K562 (cell line): ENCODE measurements around the gene PPM1F. TPM values are rescaled to one million over a fixed set of nuclear protein-coding genes. Genes with fewer than 3 reads are reported as not detected.

Experiments used
- CEBPG ChIP-seq, 3 experiments: fragments of 200-800 bp in 1 of 3; sonication (Bioruptor generic) in 1 of 3; sonication (generic) in 1 of 3; formaldehyde crosslinking in 1 of 3; IDR thresholded peaks in 2 of 3; conservative IDR thresholded peaks in 1 of 3; 2 replicates each; pipeline versions ENCODE4 v1.6.1 to v1.8.0; 2016 to 2022; ENCODE audit warnings: missing compliant biosample characterization in 2 of 3, missing genetic modification characterization in 2 of 3, mild to moderate bottlenecking in 1 of 3, missing genetic modification reagents in 1 of 3
- CHD2 ChIP-seq: IDR thresholded peaks from 2 replicates; pipeline ENCODE4 v1.6.1; 2011; ENCODE audit warnings: low read depth, low read length
- CREB3L1 ChIP-seq: fragments of 450-650 bp; IDR thresholded peaks from 2 replicates; pipeline ENCODE4 v1.6.1; 2014; ENCODE audit warnings: low read depth, mild to moderate bottlenecking, moderate library complexity, borderline replicate concordance
- DNMT1 ChIP-seq: fragments of 450-650 bp; IDR thresholded peaks from 2 replicates; pipeline ENCODE4 v1.6.1; 2016; ENCODE audit warnings: antibody characterized with exemption, mild to moderate bottlenecking
- FOSL1 ChIP-seq: fragments of 200-800 bp; sonication (Bioruptor generic); conservative IDR thresholded peaks from 2 replicates; pipeline ENCODE4 v1.6.1; 2016; ENCODE audit warnings: missing genetic modification characterization, missing compliant biosample characterization
- GABPB2 ChIP-seq: fragments of 250-450 bp; sonication (Bioruptor Pico); conservative IDR thresholded peaks from 2 replicates; pipeline ENCODE4 v1.5.1; 2021; ENCODE audit warnings: mild to moderate bottlenecking
- HMG20B ChIP-seq: fragments of 250-450 bp; sonication (Bioruptor Pico); IDR thresholded peaks from 2 replicates; pipeline ENCODE4 v1.5.0; 2021; ENCODE audit warnings: mild to moderate bottlenecking
- KLF13 ChIP-seq: fragments of 450-650 bp; IDR thresholded peaks from 2 replicates; pipeline ENCODE4 v1.6.1; 2016; ENCODE audit warnings: missing genetic modification characterization, low read depth, mild to moderate bottlenecking, missing compliant biosample characterization, moderate library complexity, borderline replicate concordance
- LEF1 ChIP-seq: fragments of 450-650 bp; IDR thresholded peaks from 2 replicates; pipeline ENCODE4 v1.6.1; 2016; ENCODE audit warnings: mild to moderate bottlenecking
- PHF8 ChIP-seq: fragments of 200-600 bp; sonication (generic); IDR thresholded peaks from 2 replicates; pipeline ENCODE4 v1.6.1; 2012; ENCODE audit warnings: mixed run types, mild to moderate bottlenecking, inconsistent platforms, low read length, moderate library complexity, borderline replicate concordance
- RFX7 ChIP-seq: fragments of 250-450 bp; sonication (Bioruptor Pico); IDR thresholded peaks from 2 replicates; pipeline ENCODE4 v1.5.1; 2021; ENCODE audit warnings: mild to moderate bottlenecking
- TCF3 ChIP-seq: sonication (generic); formaldehyde crosslinking; IDR thresholded peaks from 2 replicates; pipeline ENCODE4 v1.4.0; 2020; ENCODE audit warnings: mild to moderate bottlenecking, missing genetic modification reagents
- TEAD1 ChIP-seq, 2 experiments: fragments of 450-650 bp in 1 of 2; sonication (generic) in 1 of 2; formaldehyde crosslinking; IDR thresholded peaks; 2 replicates each; pipeline versions ENCODE4 v1.4.0 to v1.8.0; 2020 to 2022; ENCODE audit warnings: mild to moderate bottlenecking in 2 of 2, missing genetic modification reagents in 1 of 2
- UBTF ChIP-seq, 2 experiments: IDR thresholded peaks; 2 replicates each; pipeline ENCODE4 v1.6.1; 2012; ENCODE audit warnings: improper control_type of control experiment in 2 of 2, low read depth in 2 of 2, low read length in 2 of 2, borderline replicate concordance in 1 of 2
- ZNF232 ChIP-seq: sonication (generic); formaldehyde crosslinking; IDR thresholded peaks from 2 replicates; pipeline ENCODE4 v1.8.0; 2022; ENCODE audit warnings: mild to moderate bottlenecking, missing genetic modification reagents
- ZNF785 ChIP-seq: fragments of 250-450 bp; sonication (Bioruptor Pico); IDR thresholded peaks from 2 replicates; pipeline ENCODE4 v1.4.0; 2020; ENCODE audit warnings: mild to moderate bottlenecking
- polyA plus RNA-seq, 8 experiments: library from polyadenylated mRNA; depleted of rRNA in 4 of 8; stranded (reverse) in 5 of 8; unstranded in 3 of 8; fragments of >200 nt; fragmentation: Nextera tagmentation in 2 of 8; fragmentation: Illumina TruSeq in 1 of 8; extraction: Ambion mirVana in 2 of 8; extraction: Trizol in 1 of 8; gene quantifications; 2 replicates each; pipeline versions ENCODE4 v1.2.1 to v1.2.3, GENCODE V29; 2011 to 2014; ENCODE audit warnings: inconsistent platforms in 1 of 8, missing spikeins in 1 of 8
- total RNA-seq, 7 experiments: library from RNA; depleted of rRNA in 6 of 7; stranded (reverse); fragments of >200 nt in 6 of 7; fragmentation: Illumina TruSeq in 2 of 7; extraction: Trizol in 2 of 7; gene quantifications; 2 replicates each; pipeline versions ENCODE4 v1.2.1 to v1.2.3, GENCODE V29; 2011 to 2021; ENCODE audit warnings: low replicate concordance in 1 of 7
- TF ChIP-seq, protein P1 (sequence below), 2 experiments: IDR thresholded peaks in 1 of 2; conservative IDR thresholded peaks in 1 of 2; 2 replicates each; pipeline ENCODE4 v1.6.1; 2016; ENCODE audit warnings: low read depth in 2 of 2, mild to moderate bottlenecking in 1 of 2, missing compliant biosample characterization in 1 of 2, missing genetic modification characterization in 1 of 2, moderate library complexity in 1 of 2
- TF ChIP-seq, protein P2 (sequence below): fragments of 450-650 bp; formaldehyde crosslinking; IDR thresholded peaks from 2 replicates; pipeline ENCODE4 v1.4.0; 2020; ENCODE audit warnings: mild to moderate bottlenecking

Gene PPM1F
- total and polyA plus RNA-seq, 9 of the 15 experiments (the other 6 are each of a cell fraction or from before 2014, with no cell fraction given): 2.1 to 159 (median 64.0) TPM

GRCh38 chr22:21889251-21889990 is 63.2 kb downstream of the PPM1F start (continued):
- no peak for TF ChIP-seq CREB3L1
- no peak for TF ChIP-seq RFX7 (CRISPR knock-in tag)
- TF ChIP-seq ZNF785: no peak
- TF ChIP-seq FOSL1 (tag): no peak
- no peak for TF ChIP-seq CHD2
- no peak for TF ChIP-seq KLF13 (tag)
- TF ChIP-seq TCF3: no peak
- TF ChIP-seq, protein P1, sequence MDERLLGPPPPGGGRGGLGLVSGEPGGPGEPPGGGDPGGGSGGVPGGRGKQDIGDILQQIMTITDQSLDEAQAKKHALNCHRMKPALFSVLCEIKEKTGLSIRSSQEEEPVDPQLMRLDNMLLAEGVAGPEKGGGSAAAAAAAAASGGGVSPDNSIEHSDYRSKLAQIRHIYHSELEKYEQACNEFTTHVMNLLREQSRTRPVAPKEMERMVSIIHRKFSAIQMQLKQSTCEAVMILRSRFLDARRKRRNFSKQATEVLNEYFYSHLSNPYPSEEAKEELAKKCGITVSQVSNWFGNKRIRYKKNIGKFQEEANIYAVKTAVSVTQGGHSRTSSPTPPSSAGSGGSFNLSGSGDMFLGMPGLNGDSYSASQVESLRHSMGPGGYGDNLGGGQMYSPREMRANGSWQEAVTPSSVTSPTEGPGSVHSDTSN (CRISPR knock-in tag; IDR thresholded peaks at IDR 0.05; ENCODE audit: low read depth): no peak
- TF ChIP-seq, protein P1 (tag; conservative IDR thresholded peaks at IDR 0.05; ENCODE audit: low read depth): no peak
- TF ChIP-seq PHF8: no peak
- TF ChIP-seq DNMT1: no peak
- TF ChIP-seq ZNF232: no peak
- peak; percentile 42; the same call in 1 of the 2 replicates for TF ChIP-seq CEBPG (CRISPR knock-in tag; IDR thresholded peaks at IDR 0.05)
- no peak for TF ChIP-seq CEBPG (tag; conservative IDR thresholded peaks at IDR 0.05 in 1 of 2, IDR thresholded peaks at IDR 0.05 in 1 of 2)
- no peak for TF ChIP-seq LEF1
- TF ChIP-seq HMG20B: no peak
- 0 out of 4 replicates have a peak, but pooled peaks of 1 of the 2 experiments have one; percentile 44 for TF ChIP-seq TEAD1 (CRISPR knock-in tag; IDR thresholded peaks at IDR 0.05)
- TF ChIP-seq UBTF (IDR thresholded peaks at IDR 0.05; ENCODE audit: borderline replicate concordance in 1 of 2, low read depth in 2 of 2, low read length in 2 of 2): no peak
- TF ChIP-seq, protein P2, sequence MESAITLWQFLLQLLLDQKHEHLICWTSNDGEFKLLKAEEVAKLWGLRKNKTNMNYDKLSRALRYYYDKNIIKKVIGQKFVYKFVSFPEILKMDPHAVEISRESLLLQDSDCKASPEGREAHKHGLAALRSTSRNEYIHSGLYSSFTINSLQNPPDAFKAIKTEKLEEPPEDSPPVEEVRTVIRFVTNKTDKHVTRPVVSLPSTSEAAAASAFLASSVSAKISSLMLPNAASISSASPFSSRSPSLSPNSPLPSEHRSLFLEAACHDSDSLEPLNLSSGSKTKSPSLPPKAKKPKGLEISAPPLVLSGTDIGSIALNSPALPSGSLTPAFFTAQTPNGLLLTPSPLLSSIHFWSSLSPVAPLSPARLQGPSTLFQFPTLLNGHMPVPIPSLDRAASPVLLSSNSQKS (CRISPR knock-in tag): no peak
- TF ChIP-seq GABPB2 (CRISPR knock-in tag): peak; percentile 75; the same call in 1 of the 2 replicates
